GM23338 (cell line): Measurements from ENCODE around the gene ERC2. TPM values are rescaled to one million over a fixed set of nuclear protein-coding genes. Genes with fewer than 3 reads are reported as not detected.

ENCODE experiments used
- ATAC-seq: fragments of 200-7000 bp; cut with Tn5 transposase; 3 replicates; pipeline ENCODE4 v1.9.1; 2020
- DNase-seq: peaks from one replicate; pipeline ENCODE4 v3.0.0-alpha.2; 2015; ENCODE audit warnings: low spot score
- H2AFZ ChIP-seq: fragments of 200-600 bp; sonication (generic); 2 replicates; pipeline ENCODE4 v1.8.0; 2016; ENCODE audit warnings: antibody characterized with exemption, mild to moderate bottlenecking, moderate library complexity
- H3F3A ChIP-seq: fragments of 200-600 bp; sonication (generic); replicated peaks from 2 replicates; pipeline ENCODE4 v1.8.0; 2017; ENCODE audit warnings: antibody characterized with exemption, mixed run types, low read depth
- H3K27ac ChIP-seq: fragments of 200-600 bp; sonication (generic); 2 replicates; pipeline ENCODE4 v1.6.1; 2016; ENCODE audit warnings: low read depth
- H3K27me3 ChIP-seq: fragments of 200-600 bp; sonication (generic); 2 replicates; pipeline ENCODE4 v1.8.0; 2016; ENCODE audit warnings: mild to moderate bottlenecking, mixed run types, moderate library complexity; ENCODE audit not compliant: insufficient read depth
- H3K36me3 ChIP-seq: fragments of 200-600 bp; sonication (generic); 2 replicates; pipeline ENCODE4 v1.8.0; 2016; ENCODE audit warnings: mild to moderate bottlenecking; ENCODE audit not compliant: insufficient read depth
- H3K4me1 ChIP-seq: fragments of 200-600 bp; sonication (generic); 2 replicates; pipeline ENCODE4 v1.8.0; 2016; ENCODE audit warnings: mild to moderate bottlenecking, moderate library complexity; ENCODE audit not compliant: insufficient read depth
- H3K4me2 ChIP-seq: fragments of 200-600 bp; sonication (generic); 2 replicates; pipeline ENCODE4 v1.7.1; 2017; ENCODE audit warnings: mixed run types
- H3K4me3 ChIP-seq: fragments of 200-600 bp; sonication (generic); 2 replicates; pipeline ENCODE4 v1.6.1; 2016; ENCODE audit warnings: mixed run types
- H3K79me2 ChIP-seq: fragments of 200-600 bp; sonication (generic); replicated peaks from 2 replicates; pipeline ENCODE4 v1.8.0; 2017; ENCODE audit warnings: mild to moderate bottlenecking; ENCODE audit not compliant: insufficient read depth
- H3K9me2 ChIP-seq: fragments of 200-600 bp; sonication (generic); 2 replicates; pipeline ENCODE4 v1.8.0; 2017; ENCODE audit not compliant: insufficient read depth
- H4K20me1 ChIP-seq: fragments of 200-600 bp; sonication (generic); replicated peaks from 2 replicates; pipeline ENCODE4 v1.8.0; 2017; ENCODE audit warnings: mild to moderate bottlenecking; ENCODE audit not compliant: insufficient read depth
- H3K27ac Mint-ChIP-seq: 2 replicates; pipeline ENCODE4 v1.8.0; 2020; ENCODE audit warnings: inconsistent platforms, mild to moderate bottlenecking, moderate library complexity, mixed read lengths
- H3K27me3 Mint-ChIP-seq: 3 replicates; pipeline ENCODE4 v1.8.0; 2022; ENCODE audit warnings: low read depth, mild to moderate bottlenecking, moderate library complexity, mixed read lengths, inconsistent platforms; ENCODE audit not compliant: insufficient read depth, poor library complexity
- H3K36me3 Mint-ChIP-seq: 3 replicates; pipeline ENCODE4 v1.8.0; 2021; ENCODE audit warnings: low read depth, mild to moderate bottlenecking, inconsistent platforms, moderate library complexity, mixed read lengths
- H3K4me1 Mint-ChIP-seq: 3 replicates; pipeline ENCODE4 v1.8.0; 2020; ENCODE audit warnings: mild to moderate bottlenecking, inconsistent platforms, mixed read lengths
- H3K4me3 Mint-ChIP-seq: 3 replicates; pipeline ENCODE4 v1.8.0; 2021; ENCODE audit warnings: moderate library complexity, mild to moderate bottlenecking, inconsistent platforms, mixed read lengths
- H3K9me3 Mint-ChIP-seq: 3 replicates; pipeline ENCODE4 v1.8.0; 2020; ENCODE audit warnings: moderate library complexity, mild to moderate bottlenecking, inconsistent platforms, mixed read lengths
- CREB1 ChIP-seq: fragments of 250-450 bp; sonication (Bioruptor Pico); IDR thresholded peaks from 2 replicates; pipeline ENCODE4 v1.5.0; 2020; ENCODE audit warnings: low read depth, mild to moderate bottlenecking, moderate library complexity
- EZH2 ChIP-seq: fragments of 200-600 bp; sonication (generic); IDR thresholded peaks from one replicate; pipeline ENCODE4 v1.8.0; 2017; ENCODE audit warnings: antibody characterized with exemption, mild to moderate bottlenecking, low read depth; ENCODE audit not compliant: unreplicated experiment
- POLR2AphosphoS5 ChIP-seq: IDR thresholded peaks from 2 replicates; pipeline ENCODE4 v1.6.1; 2016; ENCODE audit warnings: antibody characterized with exemption, low read depth
- ZNF331 ChIP-seq: fragments of 250-450 bp; sonication (Bioruptor Pico); IDR thresholded peaks from 2 replicates; pipeline ENCODE4 v1.5.0; 2020; ENCODE audit warnings: low read depth, mild to moderate bottlenecking, moderate library complexity
- polyA plus RNA-seq: library from polyadenylated mRNA; unstranded; fragments of >200 nt; fragmentation: Nextera tagmentation; extraction: Ambion mirVana; gene quantifications from 2 replicates; pipeline ENCODE4 v1.2.1, GENCODE V29; 2016
- total RNA-seq: library from RNA; depleted of rRNA; stranded (reverse); fragments of >200 nt; shearing (Covaris generic); gene quantifications from 2 replicates; pipeline ENCODE4 v1.2.3, GENCODE V29; 2014
- TF ChIP-seq, protein P1 (sequence below), 2 experiments: fragments of 200-600 bp in 1 of 2; sonication (generic) in 1 of 2; conservative IDR thresholded peaks; 2 replicates each; pipeline versions ENCODE4 v1.5.1 to v1.6.1; 2016 to 2017; ENCODE audit warnings: antibody characterized with exemption in 2 of 2, low read depth in 2 of 2, mild to moderate bottlenecking in 2 of 2, moderate library complexity in 1 of 2
- TF ChIP-seq, protein P2 (sequence below): fragments of 250-450 bp; sonication (Bioruptor Pico); IDR thresholded peaks from 2 replicates; pipeline ENCODE4 v1.5.0; 2020; ENCODE audit warnings: mild to moderate bottlenecking, moderate library complexity

Gene ERC2
- total and polyA plus RNA-seq, 2 experiments from 2014 or later = 11.8 to 13.7 TPM

DNA sequence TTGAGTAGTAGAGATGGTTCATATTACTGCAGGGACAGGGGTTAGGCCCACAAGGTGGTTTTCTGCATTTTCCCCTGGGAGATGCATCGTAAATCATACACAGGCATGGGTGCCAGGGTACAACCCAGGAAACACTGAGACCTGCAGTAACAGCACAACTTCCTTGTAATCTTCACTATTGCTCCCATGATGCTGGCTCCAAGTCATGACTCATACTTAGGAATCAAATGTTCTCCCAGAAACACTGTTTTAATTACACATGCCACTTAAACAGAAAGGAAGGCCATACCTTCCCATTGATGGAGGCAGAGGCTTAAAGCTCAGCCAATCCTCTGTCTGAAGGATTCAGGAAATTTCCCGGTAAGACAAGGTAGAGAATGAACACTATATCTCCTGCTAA lies 106.5 kb downstream of the ERC2 start (continued):
- TF ChIP-seq, protein P1, sequence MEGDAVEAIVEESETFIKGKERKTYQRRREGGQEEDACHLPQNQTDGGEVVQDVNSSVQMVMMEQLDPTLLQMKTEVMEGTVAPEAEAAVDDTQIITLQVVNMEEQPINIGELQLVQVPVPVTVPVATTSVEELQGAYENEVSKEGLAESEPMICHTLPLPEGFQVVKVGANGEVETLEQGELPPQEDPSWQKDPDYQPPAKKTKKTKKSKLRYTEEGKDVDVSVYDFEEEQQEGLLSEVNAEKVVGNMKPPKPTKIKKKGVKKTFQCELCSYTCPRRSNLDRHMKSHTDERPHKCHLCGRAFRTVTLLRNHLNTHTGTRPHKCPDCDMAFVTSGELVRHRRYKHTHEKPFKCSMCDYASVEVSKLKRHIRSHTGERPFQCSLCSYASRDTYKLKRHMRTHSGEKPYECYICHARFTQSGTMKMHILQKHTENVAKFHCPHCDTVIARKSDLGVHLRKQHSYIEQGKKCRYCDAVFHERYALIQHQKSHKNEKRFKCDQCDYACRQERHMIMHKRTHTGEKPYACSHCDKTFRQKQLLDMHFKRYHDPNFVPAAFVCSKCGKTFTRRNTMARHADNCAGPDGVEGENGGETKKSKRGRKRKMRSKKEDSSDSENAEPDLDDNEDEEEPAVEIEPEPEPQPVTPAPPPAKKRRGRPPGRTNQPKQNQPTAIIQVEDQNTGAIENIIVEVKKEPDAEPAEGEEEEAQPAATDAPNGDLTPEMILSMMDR (conservative IDR thresholded peaks at IDR 0.05; ENCODE audit: low read depth in 2 of 2) = no peak
- TF ChIP-seq ZNF331 (CRISPR knock-in tag) (no peak), POLR2AphosphoS5 (no peak), EZH2 (no peak), CREB1 (CRISPR knock-in tag) (no peak)
- TF ChIP-seq, protein P2, sequence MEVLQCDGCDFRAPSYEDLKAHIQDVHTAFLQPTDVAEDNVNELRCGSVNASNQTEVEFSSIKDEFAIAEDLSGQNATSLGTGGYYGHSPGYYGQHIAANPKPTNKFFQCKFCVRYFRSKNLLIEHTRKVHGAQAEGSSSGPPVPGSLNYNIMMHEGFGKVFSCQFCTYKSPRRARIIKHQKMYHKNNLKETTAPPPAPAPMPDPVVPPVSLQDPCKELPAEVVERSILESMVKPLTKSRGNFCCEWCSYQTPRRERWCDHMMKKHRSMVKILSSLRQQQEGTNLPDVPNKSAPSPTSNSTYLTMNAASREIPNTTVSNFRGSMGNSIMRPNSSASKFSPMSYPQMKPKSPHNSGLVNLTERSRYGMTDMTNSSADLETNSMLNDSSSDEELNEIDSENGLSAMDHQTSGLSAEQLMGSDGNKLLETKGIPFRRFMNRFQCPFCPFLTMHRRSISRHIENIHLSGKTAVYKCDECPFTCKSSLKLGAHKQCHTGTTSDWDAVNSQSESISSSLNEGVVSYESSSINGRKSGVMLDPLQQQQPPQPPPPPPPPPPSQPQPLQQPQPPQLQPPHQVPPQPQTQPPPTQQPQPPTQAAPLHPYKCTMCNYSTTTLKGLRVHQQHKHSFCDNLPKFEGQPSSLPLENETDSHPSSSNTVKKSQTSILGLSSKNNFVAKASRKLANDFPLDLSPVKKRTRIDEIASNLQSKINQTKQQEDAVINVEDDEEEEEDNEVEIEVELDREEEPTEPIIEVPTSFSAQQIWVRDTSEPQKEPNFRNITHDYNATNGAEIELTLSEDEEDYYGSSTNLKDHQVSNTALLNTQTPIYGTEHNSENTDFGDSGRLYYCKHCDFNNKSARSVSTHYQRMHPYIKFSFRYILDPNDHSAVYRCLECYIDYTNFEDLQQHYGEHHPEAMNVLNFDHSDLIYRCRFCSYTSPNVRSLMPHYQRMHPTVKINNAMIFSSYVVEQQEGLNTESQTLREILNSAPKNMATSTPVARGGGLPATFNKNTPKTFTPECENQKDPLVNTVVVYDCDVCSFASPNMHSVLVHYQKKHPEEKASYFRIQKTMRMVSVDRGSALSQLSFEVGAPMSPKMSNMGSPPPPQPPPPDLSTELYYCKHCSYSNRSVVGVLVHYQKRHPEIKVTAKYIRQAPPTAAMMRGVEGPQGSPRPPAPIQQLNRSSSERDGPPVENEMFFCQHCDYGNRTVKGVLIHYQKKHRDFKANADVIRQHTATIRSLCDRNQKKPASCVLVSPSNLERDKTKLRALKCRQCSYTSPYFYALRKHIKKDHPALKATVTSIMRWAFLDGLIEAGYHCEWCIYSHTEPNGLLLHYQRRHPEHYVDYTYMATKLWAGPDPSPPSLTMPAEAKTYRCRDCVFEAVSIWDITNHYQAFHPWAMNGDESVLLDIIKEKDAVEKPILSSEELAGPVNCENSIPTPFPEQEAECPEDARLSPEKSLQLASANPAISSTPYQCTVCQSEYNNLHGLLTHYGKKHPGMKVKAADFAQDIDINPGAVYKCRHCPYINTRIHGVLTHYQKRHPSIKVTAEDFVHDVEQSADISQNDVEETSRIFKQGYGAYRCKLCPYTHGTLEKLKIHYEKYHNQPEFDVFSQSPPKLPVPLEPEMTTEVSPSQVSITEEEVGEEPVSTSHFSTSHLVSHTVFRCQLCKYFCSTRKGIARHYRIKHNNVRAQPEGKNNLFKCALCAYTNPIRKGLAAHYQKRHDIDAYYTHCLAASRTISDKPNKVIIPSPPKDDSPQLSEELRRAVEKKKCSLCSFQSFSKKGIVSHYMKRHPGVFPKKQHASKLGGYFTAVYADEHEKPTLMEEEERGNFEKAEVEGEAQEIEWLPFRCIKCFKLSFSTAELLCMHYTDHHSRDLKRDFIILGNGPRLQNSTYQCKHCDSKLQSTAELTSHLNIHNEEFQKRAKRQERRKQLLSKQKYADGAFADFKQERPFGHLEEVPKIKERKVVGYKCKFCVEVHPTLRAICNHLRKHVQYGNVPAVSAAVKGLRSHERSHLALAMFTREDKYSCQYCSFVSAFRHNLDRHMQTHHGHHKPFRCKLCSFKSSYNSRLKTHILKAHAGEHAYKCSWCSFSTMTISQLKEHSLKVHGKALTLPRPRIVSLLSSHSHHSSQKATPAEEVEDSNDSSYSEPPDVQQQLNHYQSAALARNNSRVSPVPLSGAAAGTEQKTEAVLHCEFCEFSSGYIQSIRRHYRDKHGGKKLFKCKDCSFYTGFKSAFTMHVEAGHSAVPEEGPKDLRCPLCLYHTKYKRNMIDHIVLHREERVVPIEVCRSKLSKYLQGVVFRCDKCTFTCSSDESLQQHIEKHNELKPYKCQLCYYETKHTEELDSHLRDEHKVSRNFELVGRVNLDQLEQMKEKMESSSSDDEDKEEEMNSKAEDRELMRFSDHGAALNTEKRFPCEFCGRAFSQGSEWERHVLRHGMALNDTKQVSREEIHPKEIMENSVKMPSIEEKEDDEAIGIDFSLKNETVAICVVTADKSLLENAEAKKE (CRISPR knock-in tag) = no peak

DNA sequence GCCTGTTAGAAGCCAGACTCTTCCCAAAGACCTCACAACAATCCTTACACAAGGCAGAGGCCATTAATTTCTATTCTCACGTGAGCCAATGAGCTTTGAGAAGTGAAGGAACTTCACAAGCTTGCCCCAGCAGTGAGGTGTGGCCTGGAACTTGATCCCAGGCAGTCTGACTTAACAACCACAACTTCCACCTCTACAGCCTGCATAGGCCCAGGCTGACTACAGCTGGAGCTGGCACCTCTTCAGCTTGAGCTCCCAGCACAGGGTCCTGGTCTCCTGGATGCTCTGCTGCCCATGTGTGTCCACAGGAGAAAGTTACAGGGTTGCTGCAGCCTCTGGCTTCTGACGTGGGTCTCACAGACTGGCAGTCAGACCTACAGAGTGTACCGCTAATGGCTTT lies 111.0 kb downstream of the ERC2 start:
- peak overlapping the region; percentile 82; the same call in 1 of the 2 replicates for H3K27ac Mint-ChIP-seq
- no peak overlapping the region for H3K4me3 Mint-ChIP-seq
- no peaks in the 10 kb centered on the region for H3K27me3 Mint-ChIP-seq
- Histone ChIP-seq H3K36me3 (no peaks in the 10 kb centered on the region), H3K4me3 (no peak overlapping the region), H4K20me1 (no peaks in the 10 kb centered on the region), H3K27me3 (no peaks in the 10 kb centered on the region), H3K9me2 (no peaks in the 10 kb centered on the region), H3K4me2 (no peak overlapping the region), H3K79me2 (no peaks in the 10 kb centered on the region), H3K27ac (no peak overlapping the region), H3K4me1 (peaks cover 19% of the 10 kb centered on the region), H2AFZ (no peak overlapping the region), H3F3A (no peaks in the 10 kb centered on the region)
- peak; percentile 12 for DNase-seq
- H3K9me3 Mint-ChIP-seq = no peaks in the 10 kb centered on the region
- H3K4me1 Mint-ChIP-seq = peaks cover 32% of the 10 kb centered on the region
- ATAC-seq = peak; percentile 81
- H3K36me3 Mint-ChIP-seq = peaks cover 9% of the 10 kb centered on the region; the same call in 2 of the 3 replicates
- TF ChIP-seq ZNF331 (CRISPR knock-in tag) = no peak
- TF ChIP-seq, protein P2 (CRISPR knock-in tag) = no peak
- TF ChIP-seq CREB1 (CRISPR knock-in tag) = no peak
- no peak for TF ChIP-seq POLR2AphosphoS5
